Trophoblast cell (in vitro differentiated cells and primary cell): ENCODE data around the gene SFRP5.

Source experiments
- DNase-seq, 2 donors: peaks; one replicate each; pipeline ENCODE4 v3.0.0-alpha.2; 2016
- H2AFZ ChIP-seq: 2 replicates; pipeline ENCODE4 v1.6.1; 2013; ENCODE audit warnings: low read length, moderate library complexity, mild to moderate bottlenecking; ENCODE audit not compliant: insufficient read depth, poor library complexity
- H2AK5ac ChIP-seq: 2 replicates; pipeline ENCODE4 v1.6.1; 2013; ENCODE audit warnings: mild to moderate bottlenecking, low read length
- H2BK120ac ChIP-seq: 2 replicates; pipeline ENCODE4 v1.6.1; 2013; ENCODE audit warnings: low read length, mild to moderate bottlenecking, moderate library complexity; ENCODE audit not compliant: insufficient read depth, poor library complexity
- H2BK12ac ChIP-seq: 2 replicates; pipeline ENCODE4 v1.6.1; 2013; ENCODE audit warnings: mild to moderate bottlenecking, low read length, moderate library complexity
- H2BK5ac ChIP-seq: 2 replicates; pipeline ENCODE4 v1.6.1; 2013; ENCODE audit warnings: low read length, low read depth, moderate library complexity, mild to moderate bottlenecking; ENCODE audit not compliant: poor library complexity
- H3K14ac ChIP-seq: 2 replicates; pipeline ENCODE4 v1.6.1; 2013; ENCODE audit warnings: mild to moderate bottlenecking, low read length
- H3K18ac ChIP-seq: 2 replicates; pipeline ENCODE4 v1.6.1; 2013; ENCODE audit warnings: mild to moderate bottlenecking, low read length
- H3K23ac ChIP-seq: 2 replicates; pipeline ENCODE4 v1.6.1; 2013; ENCODE audit warnings: low read length
- H3K27ac ChIP-seq: 2 replicates; pipeline ENCODE4 v1.5.1; 2013; ENCODE audit warnings: low read depth, mild to moderate bottlenecking, inconsistent platforms, low read length, moderate library complexity
- H3K27me3 ChIP-seq: 2 replicates; pipeline ENCODE4 v1.6.1; 2013; ENCODE audit warnings: inconsistent platforms, mild to moderate bottlenecking, low read length, moderate library complexity; ENCODE audit not compliant: insufficient read depth
- H3K36me3 ChIP-seq, 2 experiments: 1 replicate in 1 of 2; 2 replicates in 1 of 2; pipeline ENCODE4 v1.6.1; 2013; ENCODE audit warnings: low read length in 2 of 2, mild to moderate bottlenecking in 2 of 2, moderate library complexity in 1 of 2; ENCODE audit not compliant: insufficient read depth in 2 of 2, control insufficient read depth in 1 of 2
- H3K4ac ChIP-seq: 2 replicates; pipeline ENCODE4 v1.6.1; 2013; ENCODE audit warnings: low read depth, mild to moderate bottlenecking, low read length, moderate library complexity
- H3K4me1 ChIP-seq, 2 experiments: 1 replicate in 1 of 2; 2 replicates in 1 of 2; pipeline ENCODE4 v1.6.1; 2013; ENCODE audit warnings: low read length in 2 of 2, mild to moderate bottlenecking in 2 of 2, moderate library complexity in 1 of 2; ENCODE audit not compliant: insufficient read depth in 2 of 2, control insufficient read depth in 1 of 2
- H3K4me2 ChIP-seq: 2 replicates; pipeline ENCODE4 v1.6.1; 2013; ENCODE audit warnings: inconsistent platforms, mild to moderate bottlenecking, low read length, moderate library complexity
- H3K4me3 ChIP-seq: 2 replicates; pipeline ENCODE4 v1.5.1; 2013; ENCODE audit warnings: mild to moderate bottlenecking, low read depth, low read length, inconsistent platforms
- H3K79me1 ChIP-seq: one replicate; pipeline ENCODE4 v1.6.1; 2013; ENCODE audit warnings: low read length
- H3K79me2 ChIP-seq: 2 replicates; pipeline ENCODE4 v1.6.1; 2013; ENCODE audit warnings: low read length, mild to moderate bottlenecking; ENCODE audit not compliant: control insufficient read depth, insufficient read depth, poor library complexity
- H3K9ac ChIP-seq: 2 replicates; pipeline ENCODE4 v1.6.1; 2013; ENCODE audit warnings: mild to moderate bottlenecking, low read length
- H3K9me3 ChIP-seq: 2 replicates; pipeline ENCODE4 v1.6.1; 2013; ENCODE audit warnings: low read depth, mild to moderate bottlenecking, control low read depth, inconsistent platforms, low read length; ENCODE audit not compliant: insufficient read depth
- H4K12ac ChIP-seq: 2 replicates; pipeline ENCODE4 v1.6.1; 2013; ENCODE audit warnings: low read depth, mild to moderate bottlenecking, low read length, moderate library complexity
- H4K8ac ChIP-seq: 2 replicates; pipeline ENCODE4 v1.6.1; 2013; ENCODE audit warnings: low read depth, mild to moderate bottlenecking, low read length, moderate library complexity
- H4K91ac ChIP-seq: one replicate; pipeline ENCODE4 v1.6.1; 2013; ENCODE audit warnings: low read depth, mild to moderate bottlenecking, low read length, moderate library complexity
- WGBS: extraction: QIAGEN DNeasy Blood & Tissue Kit; methylation state at CpG from one replicate; pipeline ENCODE4 v1.1.7; 2013; ENCODE audit warnings: missing lambda C conversion rate; ENCODE audit not compliant: insufficient read length, insufficient coverage; ENCODE audit errors: extremely low coverage; 5-methylcytosine and 5-hydroxymethylcytosine counted together

The SFRP5 gene

DNA sequence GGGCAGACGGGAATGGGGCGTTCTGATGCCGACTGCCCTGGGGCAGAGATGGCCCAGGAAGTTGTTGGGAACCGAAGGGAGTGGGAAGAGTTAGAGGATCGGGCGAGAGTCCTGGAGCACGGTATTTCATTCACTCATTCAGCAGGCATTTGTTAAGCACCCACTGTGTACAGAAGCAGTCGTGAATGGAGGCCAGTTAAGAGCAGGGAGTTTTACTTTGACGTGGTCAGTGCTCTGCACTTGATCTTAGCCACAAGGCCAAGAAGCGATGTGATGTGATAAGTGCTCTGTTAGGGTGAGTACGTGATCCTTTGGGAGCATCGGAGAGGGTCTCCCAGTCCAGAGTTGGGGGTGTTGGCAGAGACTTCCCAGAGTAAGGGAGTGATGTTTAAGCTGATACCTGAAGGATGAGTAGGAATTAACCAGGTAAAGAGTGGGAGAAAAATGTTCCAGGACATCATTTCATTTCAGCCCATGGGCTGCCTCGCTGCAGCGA lies 34.0 kb downstream of the SFRP5 start:
- Histone ChIP-seq H3K36me3 (peaks cover 8 to 12% of the 10 kb centered on the region in 2 experiments), H3K27me3 (no peaks in the 10 kb centered on the region), H4K91ac (no peak overlapping the region), H3K23ac (no peak overlapping the region), H3K4ac (peak overlapping the region; percentile 50), H2BK12ac (no peak overlapping the region), H2BK120ac (no peak overlapping the region), H3K9ac (peak overlapping the region; percentile 94), H3K14ac (no peak overlapping the region), H4K12ac (peak overlapping the region; percentile 27), H3K79me1 (peaks cover 6% of the 10 kb centered on the region), H2AK5ac (peak overlapping the region; percentile 50), H3K79me2 (peaks cover 9% of the 10 kb centered on the region), H3K4me3 (peak overlapping the region; percentile 96), H3K9me3 (peaks cover 4% of the 10 kb centered on the region), H3K4me2 (peak overlapping the region; percentile 76), H2BK5ac (no peak overlapping the region), H4K8ac (peak overlapping the region; percentile 96), H3K27ac (no peak overlapping the region), H2AFZ (no peak overlapping the region), H3K18ac (peak overlapping the region; percentile 21), H3K4me1 (peaks cover 6 to 9% of the 10 kb centered on the region in 2 experiments)
- DNase-seq: no peak
- no CpG with 5 or more reads among the region's 14 CpGs for WGBS

DNA sequence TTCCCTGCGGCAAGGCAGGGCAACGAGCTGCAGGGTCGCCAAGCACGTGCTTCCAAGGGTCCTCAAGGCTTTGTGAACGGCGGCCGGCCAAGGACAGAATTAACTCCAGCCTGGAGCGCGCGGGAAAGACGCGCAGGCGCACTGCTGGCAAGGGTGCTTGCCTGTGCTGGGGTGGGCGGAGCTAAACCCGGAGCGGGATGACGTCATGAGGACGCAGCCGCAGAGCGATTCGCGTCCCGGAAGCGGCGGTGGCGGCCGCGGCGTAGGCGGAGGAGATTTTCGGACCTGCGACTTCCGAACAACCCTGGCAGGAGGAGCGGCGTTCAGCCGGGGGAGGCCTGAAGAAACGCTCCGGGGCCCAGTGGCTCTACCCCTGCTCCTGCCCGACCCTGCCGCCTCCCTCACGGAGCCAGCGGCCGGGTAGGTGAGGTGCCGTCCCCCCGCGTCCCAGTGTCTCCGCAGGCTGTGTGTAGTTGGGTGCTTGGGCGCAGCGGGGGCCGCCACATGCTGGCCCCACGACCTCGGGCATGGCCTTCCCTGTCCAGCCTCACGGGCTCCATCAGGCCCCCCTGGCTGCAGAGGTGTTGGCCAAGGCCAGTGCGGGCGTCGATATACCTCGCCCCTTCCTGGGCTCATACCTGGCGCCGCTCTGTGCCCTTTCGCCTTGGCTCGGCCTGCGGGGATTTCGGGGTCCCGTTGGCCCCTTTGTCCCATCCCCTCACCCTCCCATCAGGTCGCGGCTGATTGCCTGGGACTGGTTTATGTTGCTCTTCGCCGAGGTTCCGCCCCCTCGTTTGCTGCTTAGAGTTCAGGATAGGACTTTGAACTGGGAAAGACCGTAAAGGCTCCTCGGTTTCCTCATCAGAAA lies 34.7 kb downstream of the SFRP5 start, which contains the start of gene ZFYVE27:
TSS of gene ZFYVE27 (plus strand) at position 227 of the 868 bp plus-strand sequence. CDS start 1,350 bp downstream, outside the sequence.
- Histone ChIP-seq H3K27ac (peak within 1 kb of the TSS; percentile 52), H3K79me2 (peaks cover 9% of the 10 kb centered on the region), H2BK120ac (peak within 1 kb of the TSS; percentile 45), H2BK12ac (no peak within 1 kb of the TSS), H2AFZ (peak within 1 kb of the TSS; percentile 98), H4K12ac (peak within 1 kb of the TSS; percentile 88), H3K27me3 (no peaks in the 10 kb centered on the region), H2BK5ac (peak within 1 kb of the TSS; percentile 63), H3K23ac (no peak within 1 kb of the TSS), H4K91ac (peak within 1 kb of the TSS; percentile 84), H3K36me3 (peaks cover 7 to 11% of the 10 kb centered on the region in 2 experiments), H3K4ac (peak within 1 kb of the TSS; percentile 88), H3K4me2 (peak within 1 kb of the TSS; percentile 76), H3K79me1 (peaks cover 6% of the 10 kb centered on the region), H3K4me1 (peaks cover 6 to 9% of the 10 kb centered on the region in 2 experiments), H3K9ac (peak within 1 kb of the TSS; percentile 94), H3K18ac (peak within 1 kb of the TSS; percentile 89), H3K4me3 (peak within 1 kb of the TSS; percentile 96), H2AK5ac (peak within 1 kb of the TSS; percentile 50), H3K9me3 (peaks cover 4% of the 10 kb centered on the region), H4K8ac (peak within 1 kb of the TSS; percentile 96), H3K14ac (peak within 1 kb of the TSS; percentile 95)
- WGBS: no CpG with 5 or more reads among the region's 72 CpGs
- DNase-seq: peak; percentile 93 to 99

DNA sequence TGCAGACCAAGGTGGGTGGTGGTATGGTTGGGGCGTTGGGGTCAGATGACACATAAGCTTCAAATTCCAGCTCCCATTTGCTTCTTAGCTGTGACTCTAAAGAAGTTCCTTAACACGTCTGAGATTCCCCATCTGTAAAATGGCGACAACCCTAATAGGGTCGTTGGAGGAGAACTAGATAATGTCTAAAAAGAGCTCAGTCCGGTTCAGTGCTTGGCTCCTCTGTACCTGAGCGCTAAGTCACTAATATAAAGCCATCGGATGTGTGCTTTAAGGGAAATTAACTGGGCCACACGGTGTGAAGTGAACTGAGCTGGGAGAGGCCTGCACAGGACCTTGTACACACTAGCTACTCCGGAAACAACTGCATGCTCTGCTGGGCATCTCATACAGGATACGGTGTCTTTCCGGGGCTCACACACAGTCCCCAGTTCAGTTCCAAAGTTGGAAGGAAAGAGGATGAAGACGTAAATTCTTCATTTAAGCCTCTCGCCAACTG lies 35.3 kb downstream of the SFRP5 start:
- Histone ChIP-seq H3K4me3 (no peak overlapping the region), H3K14ac (no peak overlapping the region), H3K18ac (no peak overlapping the region), H3K9me3 (peaks cover 4% of the 10 kb centered on the region), H3K9ac (no peak overlapping the region), H2AK5ac (no peak overlapping the region), H3K4ac (no peak overlapping the region), H3K79me1 (peaks cover 6% of the 10 kb centered on the region), H3K23ac (no peak overlapping the region), H4K8ac (peak overlapping the region; percentile 91), H2AFZ (peak overlapping the region; percentile 67), H3K27ac (no peak overlapping the region), H3K27me3 (no peaks in the 10 kb centered on the region), H3K36me3 (peaks cover 6 to 11% of the 10 kb centered on the region in 2 experiments), H3K79me2 (peaks cover 9% of the 10 kb centered on the region), H4K12ac (peak overlapping the region; percentile 33), H2BK120ac (no peak overlapping the region), H2BK12ac (no peak overlapping the region), H2BK5ac (no peak overlapping the region), H3K4me2 (peak overlapping the region; percentile 43), H4K91ac (no peak overlapping the region), H3K4me1 (peaks cover 6 to 9% of the 10 kb centered on the region in 2 experiments)
- WGBS: no CpG with 5 or more reads among the region's 13 CpGs
- no peak for DNase-seq

DNA sequence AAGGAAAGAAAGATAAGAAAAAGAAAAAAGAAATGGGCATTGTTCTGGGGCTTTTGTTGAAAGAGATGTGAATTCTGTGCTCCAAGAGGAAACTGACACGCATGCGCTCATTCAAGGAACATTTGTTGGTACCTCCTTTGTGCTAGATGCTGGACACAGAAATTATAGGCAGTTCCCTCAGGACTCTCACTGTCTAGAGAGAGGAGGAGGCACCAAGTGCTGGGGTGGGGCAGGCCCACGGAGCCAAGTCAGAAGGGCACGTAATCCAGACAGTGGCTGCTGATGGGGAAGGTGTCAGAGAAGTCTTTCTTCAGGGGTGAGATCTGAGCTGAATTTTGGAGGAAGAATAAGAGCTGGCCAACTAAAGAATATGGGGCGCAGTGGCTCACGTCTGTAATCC lies 37.8 kb downstream of the SFRP5 start:
- Histone ChIP-seq H2BK5ac (no peak overlapping the region), H3K4me2 (no peak overlapping the region), H2AK5ac (no peak overlapping the region), H3K9me3 (peaks cover 4% of the 10 kb centered on the region), H3K14ac (no peak overlapping the region), H3K79me1 (peaks cover 6% of the 10 kb centered on the region), H4K8ac (no peak overlapping the region), H4K91ac (no peak overlapping the region), H4K12ac (no peak overlapping the region), H3K4me3 (no peak overlapping the region), H3K9ac (no peak overlapping the region), H3K27ac (no peak overlapping the region), H3K36me3 (peaks cover 4 to 5% of the 10 kb centered on the region in 2 experiments), H2BK120ac (no peak overlapping the region), H3K18ac (no peak overlapping the region), H3K4ac (no peak overlapping the region), H3K79me2 (peaks cover 9% of the 10 kb centered on the region), H2AFZ (no peak overlapping the region), H2BK12ac (no peak overlapping the region), H3K27me3 (no peaks in the 10 kb centered on the region), H3K23ac (no peak overlapping the region), H3K4me1 (peaks cover 6 to 9% of the 10 kb centered on the region in 2 experiments)
- WGBS: no CpG with 5 or more reads among the region's 6 CpGs
- DNase-seq: no peak
